Activated naive CD4-positive, alpha-beta T cell treated with anti-CD3 and anti-CD28 coated beads, Interleukin-2, amount 50 U/mL, for 16 hours (primary cell): Measurements from ENCODE around the gene MEFV.
"Not testable (repeated sequence)": the region's sequence is repeated elsewhere in the genome, so short reads cannot be mapped to it uniquely, and the experiment has no call there.

Experiments
- DNase-seq: peaks from one replicate; pipeline ENCODE4 v3.0.0-alpha.2; 2020

Gene MEFV

GRCh38 chr16:3214904-3215600 is 41.4 kb downstream of the MEFV start:
- DNase-seq: no peak

- no peak for DNase-seq
These were observed 43.9 kb downstream of the MEFV start for GRCh38 chr16:3212567-3212966.

DNA sequence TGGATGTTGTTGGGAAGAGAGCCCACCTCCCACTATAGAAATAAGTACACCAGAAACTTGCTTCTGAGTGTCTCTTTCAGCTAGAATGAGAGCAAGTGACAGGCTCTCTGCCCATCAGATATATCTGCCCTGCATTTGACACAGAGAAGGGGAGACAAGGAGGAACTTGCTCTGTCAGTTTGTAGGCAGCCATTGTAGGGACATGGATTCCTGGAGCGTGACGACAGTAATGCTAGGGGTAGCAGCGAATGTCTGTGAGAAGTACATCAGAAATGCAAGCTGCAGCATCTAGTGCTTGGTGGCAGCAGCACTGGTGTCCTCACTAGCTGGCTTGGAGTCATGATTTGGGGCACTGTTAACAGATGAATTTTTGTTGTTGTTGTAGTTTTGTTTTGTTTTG is 44.4 kb downstream of the MEFV start:
- DNase-seq: no peak

DNA sequence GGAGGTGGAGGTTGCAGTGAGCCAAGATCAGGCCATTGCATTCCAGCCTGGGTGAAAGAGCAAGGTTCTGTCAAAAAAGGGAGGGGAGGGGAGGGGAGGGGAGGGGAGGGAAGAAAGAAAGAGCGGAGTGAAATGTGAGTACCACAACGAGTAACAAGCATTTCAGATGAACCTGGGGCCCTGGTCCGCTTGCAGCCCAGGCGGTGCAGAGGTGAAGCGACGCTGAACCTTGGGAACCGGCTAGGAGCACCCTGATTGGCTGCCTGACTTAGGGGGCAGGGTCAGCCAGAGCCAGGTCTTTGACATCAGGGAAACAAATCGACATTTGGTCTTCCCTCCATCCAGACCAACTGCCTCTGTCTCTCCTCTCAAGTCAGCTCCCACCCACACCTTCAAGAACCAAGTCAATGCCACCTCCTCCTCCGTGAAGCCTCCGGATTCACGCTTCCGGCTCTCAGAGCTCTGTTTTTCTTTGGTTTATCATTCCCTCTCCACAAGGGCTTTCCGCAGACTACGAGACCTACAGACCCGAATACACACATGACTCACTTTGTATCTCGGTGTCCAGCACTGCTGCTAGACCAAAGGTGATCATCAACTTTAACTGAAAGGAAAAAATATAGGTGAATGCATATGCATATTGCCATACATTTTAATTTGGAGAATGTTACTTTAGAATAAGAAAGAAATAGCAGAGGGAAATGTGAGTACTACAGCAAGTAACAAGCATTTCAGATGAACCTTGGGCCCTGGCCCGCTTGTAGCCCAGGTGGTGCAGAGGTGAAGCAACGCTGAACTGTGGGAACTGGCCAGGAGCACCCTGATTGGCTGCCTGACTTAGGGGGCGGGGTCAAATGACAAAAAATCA is 49.1 kb downstream of the MEFV start:
- DNase-seq: no peak

GRCh38 chr16:3205939-3206338 is 50.5 kb downstream of the MEFV start:
- DNase-seq: not testable (repeated sequence)

GRCh38 chr16:3202903-3203539 is 53.4 kb downstream of the MEFV start:
- DNase-seq: no peak

GRCh38 chr16:3198334-3199072 is 57.9 kb downstream of the MEFV start:
- DNase-seq: no peak

DNA sequence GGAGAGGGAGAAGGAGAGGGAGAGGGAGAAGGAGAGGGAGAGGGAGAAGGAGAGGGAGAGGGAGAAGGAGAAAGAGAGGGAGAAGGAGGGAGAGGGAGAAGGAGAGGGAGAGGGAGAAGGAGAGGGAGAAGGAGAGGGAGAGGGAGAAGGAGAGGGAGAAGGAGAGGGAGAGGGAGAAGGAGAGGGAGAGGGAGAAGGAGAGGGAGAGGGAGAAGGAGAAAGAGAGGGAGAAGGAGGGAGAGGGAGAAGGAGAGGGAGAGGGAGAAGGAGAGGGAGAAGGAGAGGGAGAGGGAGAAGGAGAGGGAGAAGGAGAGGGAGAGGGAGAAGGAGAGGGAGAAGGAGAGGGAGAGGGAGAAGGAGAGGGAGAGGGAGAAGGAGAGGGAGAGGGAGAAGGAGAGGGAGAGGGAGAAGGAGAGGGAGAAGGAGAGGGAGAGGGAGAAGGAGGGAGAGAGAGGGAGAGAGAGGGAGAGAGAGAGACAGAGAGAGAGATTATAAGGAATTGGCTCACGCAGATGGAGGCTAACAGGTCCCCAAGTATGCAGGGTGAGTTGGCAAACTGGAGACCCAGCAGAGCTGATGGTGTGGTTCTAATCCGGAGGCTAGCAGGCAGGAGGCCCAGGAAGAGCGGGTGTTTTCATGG is 58.6 kb downstream of the MEFV start:
- not testable (repeated sequence) for DNase-seq

DNA sequence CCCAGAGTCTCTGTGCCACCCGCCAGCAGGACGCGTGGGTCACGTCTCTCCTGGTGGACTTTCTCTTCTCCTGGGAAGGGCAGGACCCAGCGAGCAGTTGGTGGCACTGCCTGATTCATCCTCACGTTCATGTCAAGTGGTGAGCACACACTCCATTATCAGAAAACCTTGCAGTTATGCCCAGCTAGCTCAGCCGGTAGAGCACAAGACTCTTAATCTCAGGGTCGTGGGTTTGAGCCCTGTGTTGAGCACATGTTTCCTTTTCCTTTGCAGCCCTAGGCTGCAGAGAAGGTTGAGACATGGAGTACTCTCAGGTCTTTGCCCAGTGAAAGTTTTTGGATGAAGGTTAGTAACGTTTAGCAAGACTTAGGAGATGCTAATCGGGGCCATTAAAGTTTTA is 60.5 kb downstream of the MEFV start:
- no peak for DNase-seq

DNA sequence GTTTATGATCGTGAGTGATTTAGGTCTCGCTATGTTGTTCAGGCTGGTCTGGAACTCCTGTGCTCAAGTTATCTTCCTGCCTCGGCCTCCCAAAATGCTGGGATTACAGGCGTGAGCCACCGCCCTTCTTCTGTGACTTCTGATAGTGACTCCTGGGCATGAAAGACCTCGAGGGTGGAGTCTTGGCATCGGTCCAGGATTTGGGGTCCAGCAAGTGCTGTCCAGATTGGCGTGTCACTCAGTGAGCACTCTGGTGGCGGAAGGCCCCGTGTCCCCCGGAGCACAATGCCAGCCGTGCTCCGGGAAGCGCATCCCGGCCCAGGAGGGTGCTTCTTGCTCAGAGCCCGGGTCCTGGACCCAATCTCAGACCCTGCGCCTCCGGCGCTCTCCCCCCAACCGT is 61.6 kb downstream of the MEFV start:
- DNase-seq: no peak

- no peak for DNase-seq
These were observed 62.9 kb downstream of the MEFV start for GRCh38 chr16:3193221-3194212.

- DNase-seq: no peak
These were observed 63.9 kb downstream of the MEFV start for GRCh38 chr16:3192476-3193019.
